Measurements from ENCODE around the gene HEBP2. TPM values are rescaled to one million over a fixed set of nuclear protein-coding genes. Genes with fewer than 3 reads are reported as not detected.

HEBP2 gene
- total RNA-seq, 1 experiment from 2014 or later = 48.1 TPM

Other genes starting within 250 kb of the HEBP2 start
- gene ARFGEF3, start 242.3 kb upstream of the HEBP2 start, total RNA-seq (2014; rRNA removed; shearing (Covaris generic)) = 7.0 and 11.0 TPM in 2 replicates
- not detected in 2 replicates for gene PBOV1, start 185.7 kb upstream of the HEBP2 start, total RNA-seq (2014; rRNA removed; shearing (Covaris generic))
- gene SMIM28, start 26.3 kb upstream of the HEBP2 start, total RNA-seq (2014; rRNA removed; shearing (Covaris generic)) = 0.35 TPM in 1 of 2 replicates, not detected in the other
- gene NHSL1, start 95.3 kb downstream of the HEBP2 start, total RNA-seq (2014; rRNA removed; shearing (Covaris generic)) = 13.3 and 14.8 TPM in 2 replicates

All from H7 (cell line).